Type B pancreatic cell (in vitro differentiated cells): ENCODE measurements around the gene CT45A2. TPM values are rescaled to one million over a fixed set of nuclear protein-coding genes. Genes with fewer than 3 reads are reported as not detected.
"Not testable (repeated sequence)": the region's sequence is repeated elsewhere in the genome, so short reads cannot be mapped to it uniquely, and the experiment has no call there.

Source experiments
- DNase-seq: peaks from one replicate; pipeline ENCODE4 v3.0.0; 2021; ENCODE audit warnings: mixed read lengths; ENCODE audit not compliant: unreplicated experiment; ENCODE audit errors: extremely low spot score
- H3K27ac Mint-ChIP-seq: 2 replicates; pipeline ENCODE4 v1.8.0; 2021; ENCODE audit warnings: mild to moderate bottlenecking, mixed read lengths
- H3K27me3 Mint-ChIP-seq: 2 replicates; pipeline ENCODE4 v1.8.0; 2021; ENCODE audit warnings: mixed read lengths
- H3K36me3 Mint-ChIP-seq: 2 replicates; pipeline ENCODE4 v1.8.0; 2021; ENCODE audit warnings: mixed read lengths
- H3K4me1 Mint-ChIP-seq: one replicate; pipeline ENCODE4 v1.8.0; 2021; ENCODE audit warnings: mixed read lengths; ENCODE audit not compliant: unreplicated experiment
- H3K4me3 Mint-ChIP-seq: 2 replicates; pipeline ENCODE4 v1.8.0; 2021; ENCODE audit warnings: mild to moderate bottlenecking, mixed read lengths
- H3K9me3 Mint-ChIP-seq: 2 replicates; pipeline ENCODE4 v1.8.0; 2021; ENCODE audit warnings: mixed read lengths
- long read RNA-seq: library from polyadenylated mRNA; unstranded; transcript quantifications from one replicate; pipeline ENCODE4 v2.0.0, GENCODE V29; 2020
- total RNA-seq: library from RNA; stranded (reverse); gene quantifications from 2 replicates; pipeline ENCODE4 v1.2.1, GENCODE V29; 2021; ENCODE audit warnings: low replicate concordance

Gene CT45A2
- total RNA-seq, result not detected in 2 replicates
- long read RNA-seq, result 0 reads

- DNase-seq, H3K4me1 Mint-ChIP-seq, H3K27me3 Mint-ChIP-seq, H3K36me3 Mint-ChIP-seq, H3K4me3 Mint-ChIP-seq, H3K27ac Mint-ChIP-seq, H3K9me3 Mint-ChIP-seq: not testable (repeated sequence)
Observed at GRCh38 chrX:135819912-135820311, at the start of gene CT45A2. TSS of gene CT45A2 (minus strand) at chrX:135820012. CDS start at chrX:135816265, 3,747 bp downstream.

GRCh38 chrX:135854438-135854837, 34.6 kb upstream of the CT45A2 start, which contains the start of gene CT45A8:
TSS of gene CT45A8 (minus strand) at chrX:135854538. CDS start at chrX:135850783, 3,755 bp downstream.
- H3K27ac Mint-ChIP-seq, DNase-seq, H3K9me3 Mint-ChIP-seq, H3K36me3 Mint-ChIP-seq, H3K27me3 Mint-ChIP-seq, H3K4me3 Mint-ChIP-seq, H3K4me1 Mint-ChIP-seq: not testable (repeated sequence)

DNA sequence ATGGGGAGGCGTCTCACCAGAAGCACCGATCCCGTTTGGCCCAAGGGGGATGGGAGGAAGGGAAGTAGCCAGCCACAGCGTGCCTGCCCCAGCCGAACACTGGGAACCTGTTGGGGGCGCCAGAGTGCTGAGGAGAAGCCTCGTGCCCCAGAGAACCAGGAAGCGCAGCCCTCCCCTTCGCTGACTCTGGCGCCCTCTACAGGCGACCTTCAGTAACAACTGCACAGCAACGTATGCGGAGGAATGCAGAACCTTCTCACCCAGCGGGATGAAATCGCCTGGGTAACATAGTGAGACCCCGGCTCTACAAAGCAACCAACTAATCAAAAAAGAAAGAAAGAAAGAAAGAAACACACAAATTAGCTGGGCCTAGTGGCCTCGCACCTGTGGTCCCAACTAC, 17.4 kb upstream of the CT45A2 start, which contains the start of gene CT45A7:
CT45A7 (minus strand) TSS at position 101 of the 400 bp plus-strand sequence. CDS start 3,747 bp downstream, outside the sequence.
- H3K27ac Mint-ChIP-seq, H3K36me3 Mint-ChIP-seq, H3K4me3 Mint-ChIP-seq, H3K27me3 Mint-ChIP-seq, DNase-seq, H3K4me1 Mint-ChIP-seq, H3K9me3 Mint-ChIP-seq: not testable (repeated sequence)

- H3K27ac Mint-ChIP-seq, H3K4me1 Mint-ChIP-seq, H3K36me3 Mint-ChIP-seq, H3K27me3 Mint-ChIP-seq, DNase-seq, H3K4me3 Mint-ChIP-seq, H3K9me3 Mint-ChIP-seq: not testable (repeated sequence)
Observed at GRCh38 chrX:135802687-135803086, 17.1 kb downstream of the CT45A2 start, which contains the start of gene CT45A6. TSS of gene CT45A6 (minus strand) at chrX:135802787. CDS start at chrX:135798993, 3,794 bp downstream.

DNA sequence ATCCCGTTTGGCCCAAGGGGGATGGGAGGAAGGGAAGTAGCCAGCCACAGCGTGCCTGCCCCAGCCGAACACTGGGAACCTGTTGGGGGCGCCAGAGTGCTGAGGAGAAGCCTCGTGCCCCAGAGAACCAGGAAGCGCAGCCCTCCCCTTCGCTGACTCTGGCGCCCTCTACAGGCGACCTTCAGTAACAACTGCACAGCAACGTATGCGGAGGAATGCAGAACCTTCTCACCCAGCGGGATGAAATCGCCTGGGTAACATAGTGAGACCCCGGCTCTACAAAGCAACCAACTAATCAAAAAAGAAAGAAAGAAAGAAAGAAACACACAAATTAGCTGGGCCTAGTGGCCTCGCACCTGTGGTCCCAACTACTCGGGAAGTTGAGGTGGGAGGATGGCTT, 34.4 kb downstream of the CT45A2 start, which contains the start of gene CT45A5:
CT45A5 (minus strand) TSS at position 101 of the 400 bp plus-strand sequence. CDS start 3,774 bp downstream, outside the sequence.
- not testable (repeated sequence) for DNase-seq, H3K4me3 Mint-ChIP-seq, H3K27ac Mint-ChIP-seq, H3K27me3 Mint-ChIP-seq, H3K36me3 Mint-ChIP-seq, H3K9me3 Mint-ChIP-seq, H3K4me1 Mint-ChIP-seq

- DNase-seq, H3K27me3 Mint-ChIP-seq, H3K4me3 Mint-ChIP-seq, H3K9me3 Mint-ChIP-seq, H3K27ac Mint-ChIP-seq, H3K36me3 Mint-ChIP-seq, H3K4me1 Mint-ChIP-seq: not testable (repeated sequence)
Observed at GRCh38 chrX:135768091-135768490, 51.7 kb downstream of the CT45A2 start, which contains the start of gene CT45A3. TSS of gene CT45A3 (minus strand) at chrX:135768191. CDS start at chrX:135764444, 3,747 bp downstream.

Other genes starting within 250 kb of the CT45A2 start
- not detected in 2 replicates for gene CT45A1, start 106.4 kb downstream of the CT45A2 start, total RNA-seq
- not detected in 2 replicates for gene CT45A3, start 51.8 kb downstream of the CT45A2 start, total RNA-seq
- gene CT45A5, start 34.5 kb downstream of the CT45A2 start, total RNA-seq, result not detected in 2 replicates
- not detected in 2 replicates for gene CT45A6, start 17.2 kb downstream of the CT45A2 start, total RNA-seq
- not detected in 2 replicates for gene CT45A7, start 17.3 kb upstream of the CT45A2 start, total RNA-seq
- not detected in 2 replicates for gene CT45A8, start 34.5 kb upstream of the CT45A2 start, total RNA-seq
- gene CT45A9, start 51.8 kb upstream of the CT45A2 start, total RNA-seq, result not detected in 2 replicates
- not detected in 2 replicates for gene CT45A10, start 73.4 kb upstream of the CT45A2 start, total RNA-seq
- gene SAGE1, start 73.7 kb upstream of the CT45A2 start, total RNA-seq, result not detected in 2 replicates
- 18.3 and 19.3 TPM in 2 replicates for gene MMGT1, start 154.0 kb upstream of the CT45A2 start, total RNA-seq
- 10.7 and 15.8 TPM in 2 replicates for gene SLC9A6, start 165.4 kb upstream of the CT45A2 start, total RNA-seq